ENCODE results near the gene INPP5A. TPM values are rescaled to one million over a fixed set of nuclear protein-coding genes. Genes with fewer than 3 reads are reported as not detected.

The INPP5A gene
- total RNA-seq, 1 experiment from 2014 or later = 22.6 TPM

- no peaks in the 10 kb centered on the region for H3K4me1 ChIP-seq (ENCODE audit: insufficient read depth, low read length)
- ChIA-PET CTCF (no interaction called here), POLR2A (ENCODE audit: unreplicated experiment) (no interaction called here)
- no peaks in the 10 kb centered on the region for H3K27me3 ChIP-seq (ENCODE audit: low read length)
- no peak overlapping the region for H2AFZ ChIP-seq (ENCODE audit: low read length)
- H3K79me2 ChIP-seq (ENCODE audit: low read length) = 0 out of 2 replicates have a peak, but pooled peaks cover 2% of the 10 kb centered on the region
- no peaks in the 10 kb centered on the region for H3K9me3 ChIP-seq (ENCODE audit: low read length)
- no peak overlapping the region for H3K4me2 ChIP-seq (ENCODE audit: low read length)
- no peaks in the 10 kb centered on the region for H3K9me2 ChIP-seq (replicated peaks; ENCODE audit: low read length)
- no peak overlapping the region for H3K4me3 ChIP-seq (ENCODE audit: low read length)
- no TSS peak for BruUV-seq (replicated peaks)
- no peaks in the 10 kb centered on the region for H4K20me1 ChIP-seq (ENCODE audit: low read length)
- no peaks in the 10 kb centered on the region for H3F3A ChIP-seq (ENCODE audit: low read length, unreplicated experiment)
- TF ChIP-seq EZH2phosphoT487 (IDR thresholded peaks at IDR 0.05; ENCODE audit: borderline replicate concordance, low read length) = no peak
- no peak for TF ChIP-seq CTCF (conservative IDR thresholded peaks at IDR 0.05; ENCODE audit: low read depth, low read length)
- no peak for TF ChIP-seq EZH2 (IDR thresholded peaks at IDR 0.05; ENCODE audit: low read length, unreplicated experiment)
- DNase-seq (no peak), ATAC-seq (no peak)
- no peak overlapping the region for H3K9ac ChIP-seq (ENCODE audit: low read length)
- no peaks in the 10 kb centered on the region for H3K36me3 ChIP-seq (ENCODE audit: low read depth, low read length)
- H3K27ac ChIP-seq (ENCODE audit: low read length) = no peak overlapping the region
- intact Hi-C loops (cut with micrococcal nuclease) = no loop called here
These were observed 69.1 kb downstream of the INPP5A start for GRCh38 chr10:132606536-132607316.

- no peaks in the 10 kb centered on the region for H3K9me3 ChIP-seq (ENCODE audit: low read length)
- CTCF ChIA-PET = no interaction called here
- BruUV-seq (replicated peaks) = no TSS peak
These were observed 69.9 kb downstream of the INPP5A start for GRCh38 chr10:132607491-132607890.

More at GRCh38 chr10:132607491-132607890, 69.9 kb downstream of the INPP5A start:
- H2AFZ ChIP-seq (ENCODE audit: low read length) = no peak overlapping the region
- DNase-seq = no peak
- H3K9ac ChIP-seq (ENCODE audit: low read length) = no peak overlapping the region
- ATAC-seq = no peak
- H3K27ac ChIP-seq (ENCODE audit: low read length) = no peak overlapping the region
- no peaks in the 10 kb centered on the region for H3F3A ChIP-seq (ENCODE audit: low read length, unreplicated experiment)
- H3K27me3 ChIP-seq (ENCODE audit: low read length) = no peaks in the 10 kb centered on the region
- no peaks in the 10 kb centered on the region for H4K20me1 ChIP-seq (ENCODE audit: low read length)
- no peaks in the 10 kb centered on the region for H3K4me1 ChIP-seq (ENCODE audit: insufficient read depth, low read length)
- no peaks in the 10 kb centered on the region for H3K79me2 ChIP-seq (ENCODE audit: low read length)
- no peaks in the 10 kb centered on the region for H3K9me2 ChIP-seq (replicated peaks; ENCODE audit: low read length)
- POLR2A ChIA-PET (ENCODE audit: unreplicated experiment) = no interaction called here
- H3K36me3 ChIP-seq (ENCODE audit: low read depth, low read length) = no peaks in the 10 kb centered on the region
- intact Hi-C loops (cut with micrococcal nuclease) = no loop called here
- H3K4me2 ChIP-seq (ENCODE audit: low read length) = no peak overlapping the region
- no peak overlapping the region for H3K4me3 ChIP-seq (ENCODE audit: low read length)
- TF ChIP-seq EZH2phosphoT487 (IDR thresholded peaks at IDR 0.05; ENCODE audit: borderline replicate concordance, low read length) = no peak
- TF ChIP-seq EZH2 (IDR thresholded peaks at IDR 0.05; ENCODE audit: low read length, unreplicated experiment) = no peak
- TF ChIP-seq CTCF (conservative IDR thresholded peaks at IDR 0.05; ENCODE audit: low read depth, low read length) = no peak

All from PC-3 (cell line).